ENCODE data around the gene MRPL21.
"Not testable (repeated sequence)": the region's sequence is repeated elsewhere in the genome, so short reads cannot be mapped to it uniquely, and the experiment has no call there.

Gene MRPL21

GRCh38 chr11:68908273-68908672 lies 4.6 kb upstream of the MRPL21 start:
- no peak for DNase-seq

GRCh38 chr11:68905421-68906360 lies 2.1 kb upstream of the MRPL21 start:
- no peak for DNase-seq

- peak; percentile 55 to 75 (median 57) for DNase-seq
Measured at GRCh38 chr11:68904248-68904847, 716 bp upstream of the MRPL21 start.

GRCh38 chr11:68900835-68901381 lies 2.7 kb downstream of the MRPL21 start:
- DNase-seq = no peak

- DNase-seq = no peak
Measured at GRCh38 chr11:68897441-68897840, 6.2 kb downstream of the MRPL21 start.

- no peak for DNase-seq
Measured at GRCh38 chr11:68896171-68896959, 7.3 kb downstream of the MRPL21 start.

- DNase-seq = no peak
Measured at GRCh38 chr11:68893282-68893681, 10.3 kb downstream of the MRPL21 start.

GRCh38 chr11:68892576-68892975 lies 11.1 kb downstream of the MRPL21 start:
- DNase-seq = no peak

- DNase-seq = no peak
Measured at GRCh38 chr11:68891351-68891948, 12.2 kb downstream of the MRPL21 start.

GRCh38 chr11:68890490-68891231 lies 13.0 kb downstream of the MRPL21 start:
- DNase-seq = no peak

GRCh38 chr11:68889948-68890446 lies 13.6 kb downstream of the MRPL21 start:
- peak in 1 of 3 donors; percentile 24 for DNase-seq

- not testable (repeated sequence) for DNase-seq
Measured at GRCh38 chr11:68884827-68885226, 18.8 kb downstream of the MRPL21 start.

- no peak for DNase-seq
Measured at GRCh38 chr11:68882391-68882790, 21.2 kb downstream of the MRPL21 start.

- DNase-seq = no peak
Measured at GRCh38 chr11:68881320-68881719, 22.3 kb downstream of the MRPL21 start.

- DNase-seq = no peak
Measured at GRCh38 chr11:68880851-68881250, 22.8 kb downstream of the MRPL21 start.

GRCh38 chr11:68878022-68878421 lies 25.6 kb downstream of the MRPL21 start:
- no peak for DNase-seq

- DNase-seq = no peak
Measured at GRCh38 chr11:68872216-68873003, 31.2 kb downstream of the MRPL21 start.

GRCh38 chr11:68870470-68870869 lies 33.2 kb downstream of the MRPL21 start:
- DNase-seq = peak; percentile 12 to 26 (median 22)

GRCh38 chr11:68868221-68868835 lies 35.3 kb downstream of the MRPL21 start:
- no peak for DNase-seq

GRCh38 chr11:68867066-68867465 lies 36.6 kb downstream of the MRPL21 start:
- no peak for DNase-seq

All from suppressor macrophage treated with lipopolysaccharide for 1 hour (primary cell).